ENCODE measurements around the gene CDH15.

DNA sequence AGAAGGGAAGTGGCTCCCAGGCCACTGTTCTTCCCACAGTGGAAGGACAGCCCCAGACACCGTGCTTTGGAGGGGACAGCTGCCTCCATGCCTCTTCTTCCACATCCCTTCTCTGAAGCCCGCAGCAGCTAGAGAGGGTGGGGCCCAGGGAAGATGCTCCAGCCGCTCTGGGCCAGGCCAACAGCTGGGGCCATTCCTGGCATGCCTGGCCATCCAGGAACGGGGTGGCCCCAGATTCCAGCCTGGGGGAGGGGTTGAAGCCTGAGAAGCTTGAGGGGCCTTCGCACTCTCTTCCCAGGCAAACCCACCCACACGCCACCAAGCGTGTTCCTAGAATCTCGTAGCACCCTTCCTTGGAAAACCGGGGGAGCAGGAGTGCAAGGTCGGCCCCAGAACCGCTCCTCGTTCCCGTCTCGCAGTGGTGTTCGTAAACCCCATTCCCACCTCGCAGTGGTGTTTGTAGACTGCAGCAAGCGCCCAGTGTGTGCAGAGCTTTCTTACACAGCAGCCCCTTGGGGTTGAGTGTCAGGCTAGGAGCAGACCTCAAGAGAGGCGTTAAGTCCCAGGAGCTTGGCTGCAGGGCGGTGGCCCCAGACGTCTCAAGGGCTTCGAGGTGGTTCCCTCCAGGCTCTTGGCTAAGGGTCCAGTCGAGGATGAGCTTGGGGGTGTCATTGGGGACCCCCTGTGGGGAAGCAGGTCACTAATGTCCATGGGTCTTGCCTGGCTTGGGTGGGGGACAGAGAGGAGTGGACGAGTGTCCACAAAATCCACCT, 2.7 kb downstream of the CDH15 start:
- no peak for TF ChIP-seq POLR2AphosphoS5 (IDR thresholded peaks at IDR 0.05; ENCODE audit: low read depth, low read length)
- TF ChIP-seq TAF1 (IDR thresholded peaks at IDR 0.05; ENCODE audit: borderline replicate concordance, low read depth, low read length), result no peak
- TF ChIP-seq POLR2A (IDR thresholded peaks at IDR 0.05; ENCODE audit: low read depth, low read length), result no peak

Measured in GM12892 (cell line).